ENCODE data around the gene CNTNAP1.

Gene CNTNAP1

GRCh38 chr17:42673885-42674754 is 8.2 kb upstream of the CNTNAP1 start:
- Histone ChIP-seq H3K9me3 (ENCODE audit: insufficient read depth, low read depth, low read length) (no peaks in the 10 kb centered on the region), H3K9me2 (replicated peaks; ENCODE audit: low read depth, low read length) (no peaks in the 10 kb centered on the region), H3K4me1 (ENCODE audit: insufficient read depth, low read length, poor library complexity, severe bottlenecking) (peaks cover 25% of the 10 kb centered on the region), H3K4me3 (ENCODE audit: low read length, poor library complexity, severe bottlenecking) (no peak overlapping the region), H3F3A (ENCODE audit: low read depth) (peaks cover 5% of the 10 kb centered on the region; the same call in 1 of the 2 replicates), H3K79me2 (ENCODE audit: insufficient read depth, low read length) (no peaks in the 10 kb centered on the region), H3K4me2 (ENCODE audit: low read depth, low read length, poor library complexity, severe bottlenecking) (peak overlapping the region; percentile 79), H3K36me3 (ENCODE audit: insufficient read depth, low read length) (no peaks in the 10 kb centered on the region), H4K20me1 (ENCODE audit: insufficient read depth, low read length, poor library complexity, severe bottlenecking) (peaks cover 10% of the 10 kb centered on the region), H3K9ac (ENCODE audit: low read depth, low read length, poor library complexity, severe bottlenecking) (no peak overlapping the region), H3K27me3 (ENCODE audit: insufficient read depth, low read length, poor library complexity, severe bottlenecking) (no peaks in the 10 kb centered on the region), H2AFZ (ENCODE audit: low read length) (no peak overlapping the region)
- TF ChIP-seq EZH2phosphoT487 (IDR thresholded peaks at IDR 0.05; ENCODE audit: borderline replicate concordance) (no peak), CTCF (conservative IDR thresholded peaks at IDR 0.05; ENCODE audit: low read length) (peak; percentile 64)

GRCh38 chr17:42674755-42675347 is 7.5 kb upstream of the CNTNAP1 start:
- no peaks in the 10 kb centered on the region for H3K79me2 ChIP-seq (ENCODE audit: insufficient read depth, low read length)

GRCh38 chr17:42675348-42675964 is 6.9 kb upstream of the CNTNAP1 start:
- Histone ChIP-seq H3K36me3 (ENCODE audit: insufficient read depth, low read length) (no peaks in the 10 kb centered on the region), H3F3A (ENCODE audit: low read depth) (peaks cover 5% of the 10 kb centered on the region; the same call in 1 of the 2 replicates), H3K27me3 (ENCODE audit: insufficient read depth, low read length, poor library complexity, severe bottlenecking) (no peaks in the 10 kb centered on the region), H3K79me2 (ENCODE audit: insufficient read depth, low read length) (peaks cover 4% of the 10 kb centered on the region; the same call in 1 of the 2 replicates), H3K4me3 (ENCODE audit: low read length, poor library complexity, severe bottlenecking) (peak overlapping the region; percentile 84), H3K9me2 (replicated peaks; ENCODE audit: low read depth, low read length) (no peaks in the 10 kb centered on the region), H4K20me1 (ENCODE audit: insufficient read depth, low read length, poor library complexity, severe bottlenecking) (peaks cover 10% of the 10 kb centered on the region), H3K4me2 (ENCODE audit: low read depth, low read length, poor library complexity, severe bottlenecking) (peak overlapping the region; percentile 79), H3K9ac (ENCODE audit: low read depth, low read length, poor library complexity, severe bottlenecking) (peak overlapping the region; percentile 72), H3K4me1 (ENCODE audit: insufficient read depth, low read length, poor library complexity, severe bottlenecking) (peaks cover 31% of the 10 kb centered on the region), H2AFZ (ENCODE audit: low read length) (no peak overlapping the region), H3K9me3 (ENCODE audit: insufficient read depth, low read depth, low read length) (no peaks in the 10 kb centered on the region)
- TF ChIP-seq CTCF (conservative IDR thresholded peaks at IDR 0.05; ENCODE audit: low read length) (no peak), EZH2phosphoT487 (IDR thresholded peaks at IDR 0.05; ENCODE audit: borderline replicate concordance) (no peak)

More at GRCh38 chr17:42674755-42675347, 7.5 kb upstream of the CNTNAP1 start:
- peak overlapping the region; percentile 79 for H3K4me2 ChIP-seq (ENCODE audit: low read depth, low read length, poor library complexity, severe bottlenecking)
- H3K36me3 ChIP-seq (ENCODE audit: insufficient read depth, low read length): no peaks in the 10 kb centered on the region
- no peak overlapping the region for H3K9ac ChIP-seq (ENCODE audit: low read depth, low read length, poor library complexity, severe bottlenecking)
- H3K9me3 ChIP-seq (ENCODE audit: insufficient read depth, low read depth, low read length): no peaks in the 10 kb centered on the region
- H3K4me3 ChIP-seq (ENCODE audit: low read length, poor library complexity, severe bottlenecking): no peak overlapping the region
- peaks cover 5% of the 10 kb centered on the region; the same call in 1 of the 2 replicates for H3F3A ChIP-seq (ENCODE audit: low read depth)
- H3K4me1 ChIP-seq (ENCODE audit: insufficient read depth, low read length, poor library complexity, severe bottlenecking): peaks cover 25% of the 10 kb centered on the region
- no peaks in the 10 kb centered on the region for H3K27me3 ChIP-seq (ENCODE audit: insufficient read depth, low read length, poor library complexity, severe bottlenecking)
- H2AFZ ChIP-seq (ENCODE audit: low read length): no peak overlapping the region
- H3K9me2 ChIP-seq (replicated peaks; ENCODE audit: low read depth, low read length): no peaks in the 10 kb centered on the region
- TF ChIP-seq EZH2phosphoT487 (IDR thresholded peaks at IDR 0.05; ENCODE audit: borderline replicate concordance): no peak
- TF ChIP-seq CTCF (conservative IDR thresholded peaks at IDR 0.05; ENCODE audit: low read length): no peak
- H4K20me1 ChIP-seq (ENCODE audit: insufficient read depth, low read length, poor library complexity, severe bottlenecking): peaks cover 10% of the 10 kb centered on the region
